Panc1 (cell line): ENCODE measurements around the gene MAPK8IP3. TPM values are rescaled to one million over a fixed set of nuclear protein-coding genes. Genes with fewer than 3 reads are reported as not detected.

Source experiments
- ATAC-seq: fragments of 200-7000 bp; cut with Tn5 transposase; 2 replicates; pipeline ENCODE4 v1.9.1; 2020; ENCODE audit warnings: mild to moderate bottlenecking, moderate library complexity
- BruUV-seq: library from RNA; stranded (reverse); fragments of 400-500 nt; replicated peaks from 2 replicates; lab custom pipeline; 2021; lab: Mats Ljungman, UMichigan
- CTCF ChIA-PET: fragments of 300-600 bp; sonication (Branson Sonifier 250); formaldehyde crosslinking; loops from one replicate; lab custom pipeline; 2022; ENCODE audit warnings: antibody characterized with exemption; lab: Charles Lee
- POLR2A ChIA-PET: fragments of 300-600 bp; sonication (Branson Sonifier 250); formaldehyde crosslinking; loops from one replicate; lab custom pipeline; 2022; ENCODE audit warnings: antibody characterized with exemption; lab: Charles Lee
- DNase-seq: peaks from one replicate; pipeline ENCODE4 v3.0.0-alpha.2; 2010; ENCODE audit warnings: low read depth, low spot score
- H3K27ac ChIP-seq: 2 replicates; pipeline ENCODE4 v1.5.1; 2011; ENCODE audit warnings: mild to moderate bottlenecking, low read length, inconsistent platforms
- H3K27me3 ChIP-seq: fragments of 200-500 bp; sonication (Bioruptor generic); 2 replicates; pipeline ENCODE4 v1.6.0; 2014; ENCODE audit warnings: low read length, inconsistent platforms; ENCODE audit not compliant: control insufficient read depth, insufficient read depth
- H3K36me3 ChIP-seq: fragments of 200-500 bp; sonication (Bioruptor generic); 2 replicates; pipeline ENCODE4 v1.5.1; 2014; ENCODE audit warnings: inconsistent platforms, mild to moderate bottlenecking, low read length, moderate library complexity; ENCODE audit not compliant: control insufficient read depth, insufficient read depth
- H3K4me1 ChIP-seq: 2 replicates; pipeline ENCODE4 v1.5.1; 2011; ENCODE audit warnings: inconsistent platforms, mild to moderate bottlenecking, low read length, moderate library complexity; ENCODE audit not compliant: control insufficient read depth, insufficient read depth
- H3K4me3 ChIP-seq, 2 experiments: 2 replicates each; pipeline ENCODE4 v1.5.1; 2011 to 2012; ENCODE audit warnings: low read depth in 2 of 2, low read length in 2 of 2, mild to moderate bottlenecking in 2 of 2, inconsistent platforms in 1 of 2, moderate library complexity in 1 of 2
- H3K9me3 ChIP-seq: fragments of 200-500 bp; sonication (Bioruptor generic); 2 replicates; pipeline ENCODE4 v1.5.1; 2014; ENCODE audit warnings: low read depth, mild to moderate bottlenecking, inconsistent platforms, low read length, moderate library complexity; ENCODE audit not compliant: control insufficient read depth, insufficient read depth
- CTCF ChIP-seq: fragments of 450-650 bp; IDR thresholded peaks from 2 replicates; pipeline ENCODE4 v1.5.1; 2017; ENCODE audit warnings: mild to moderate bottlenecking
- POLR2AphosphoS5 ChIP-seq: IDR thresholded peaks from 2 replicates; pipeline ENCODE4 v1.6.1; 2012; ENCODE audit warnings: mild to moderate bottlenecking, low read depth, low read length, moderate library complexity
- SIN3A ChIP-seq: IDR thresholded peaks from 2 replicates; pipeline ENCODE4 v1.6.1; 2012; ENCODE audit warnings: low read depth, mild to moderate bottlenecking, low read length, moderate library complexity, borderline replicate concordance; ENCODE audit not compliant: insufficient read depth
- TCF7L2 ChIP-seq: IDR thresholded peaks from 2 replicates; pipeline ENCODE4 v1.6.1; 2011; ENCODE audit warnings: mild to moderate bottlenecking, low read depth, low read length, inconsistent platforms
- in situ Hi-C: cut with HindIII; loops from 2 replicates; pipeline ENCODE4 v1.10.0; 2016; ENCODE audit warnings: low sequenced_read_pairs, low pct_unique_long_range_greater_than_20kb
- intact Hi-C: fragments of 100-400 bp; cut with micrococcal nuclease; formaldehyde crosslinking; loops from one replicate; pipeline ENCODE4 v1.10.0; 2022; ENCODE audit not compliant: unreplicated experiment
- total RNA-seq: library from RNA; stranded (reverse); gene quantifications from one replicate; pipeline ENCODE4 v1.2.1, GENCODE V29; 2021; ENCODE audit not compliant: unreplicated experiment
- TF ChIP-seq, protein P1 (sequence below), 2 experiments: IDR thresholded peaks; 2 replicates each; pipeline ENCODE4 v1.6.1; 2011 to 2012; ENCODE audit warnings: low read depth in 2 of 2, control low read depth in 1 of 2, low read length in 1 of 2, mild to moderate bottlenecking in 1 of 2, moderate library complexity in 1 of 2; ENCODE audit not compliant: insufficient read depth in 1 of 2

Gene MAPK8IP3
- total RNA-seq, 1 experiment from 2014 or later: 108 TPM

DNA sequence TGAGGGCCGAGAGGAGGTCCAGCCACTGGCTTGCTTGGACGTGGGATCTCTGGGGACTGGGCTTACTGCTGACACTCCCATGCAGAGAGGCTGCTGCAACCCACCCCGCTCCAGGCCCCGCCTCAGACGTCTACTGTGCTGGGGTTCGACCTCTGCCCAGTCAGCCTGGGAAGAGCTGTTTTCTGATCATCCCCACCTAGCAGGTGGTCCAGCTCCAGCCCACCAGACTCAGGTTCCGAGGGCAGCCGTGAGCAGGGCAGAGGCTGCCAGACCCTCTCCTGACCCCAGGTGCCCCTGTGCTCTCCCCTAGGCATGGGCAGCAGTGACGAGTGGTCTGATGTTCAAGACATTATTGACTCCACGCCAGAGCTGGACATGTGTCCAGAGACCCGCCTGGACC is 41.9 kb downstream of the MAPK8IP3 start:
- intact Hi-C loops: no loop called here

GRCh38 chr16:1749152-1750117 is 43.4 kb downstream of the MAPK8IP3 start:
- intact Hi-C loops: no loop called here
- H3K4me3 ChIP-seq: no peak overlapping the region
- in situ Hi-C loops: no loop called here
- peaks cover 3% of the 10 kb centered on the region; the same call in 1 of the 2 replicates for H3K36me3 ChIP-seq
- BruUV-seq: no TSS peak
- H3K27me3 ChIP-seq: no peaks in the 10 kb centered on the region
- no peak for ATAC-seq
- ChIA-PET CTCF (interaction anchor here (0.7 kb wide), 3 partner anchors 25 to 44 kb away, joined by 3 to 4 read pairs (median 4); no protein-coding TSS in a partner anchor), POLR2A (no interaction called here)
- H3K4me1 ChIP-seq: no peaks in the 10 kb centered on the region
- TF ChIP-seq, protein P1, sequence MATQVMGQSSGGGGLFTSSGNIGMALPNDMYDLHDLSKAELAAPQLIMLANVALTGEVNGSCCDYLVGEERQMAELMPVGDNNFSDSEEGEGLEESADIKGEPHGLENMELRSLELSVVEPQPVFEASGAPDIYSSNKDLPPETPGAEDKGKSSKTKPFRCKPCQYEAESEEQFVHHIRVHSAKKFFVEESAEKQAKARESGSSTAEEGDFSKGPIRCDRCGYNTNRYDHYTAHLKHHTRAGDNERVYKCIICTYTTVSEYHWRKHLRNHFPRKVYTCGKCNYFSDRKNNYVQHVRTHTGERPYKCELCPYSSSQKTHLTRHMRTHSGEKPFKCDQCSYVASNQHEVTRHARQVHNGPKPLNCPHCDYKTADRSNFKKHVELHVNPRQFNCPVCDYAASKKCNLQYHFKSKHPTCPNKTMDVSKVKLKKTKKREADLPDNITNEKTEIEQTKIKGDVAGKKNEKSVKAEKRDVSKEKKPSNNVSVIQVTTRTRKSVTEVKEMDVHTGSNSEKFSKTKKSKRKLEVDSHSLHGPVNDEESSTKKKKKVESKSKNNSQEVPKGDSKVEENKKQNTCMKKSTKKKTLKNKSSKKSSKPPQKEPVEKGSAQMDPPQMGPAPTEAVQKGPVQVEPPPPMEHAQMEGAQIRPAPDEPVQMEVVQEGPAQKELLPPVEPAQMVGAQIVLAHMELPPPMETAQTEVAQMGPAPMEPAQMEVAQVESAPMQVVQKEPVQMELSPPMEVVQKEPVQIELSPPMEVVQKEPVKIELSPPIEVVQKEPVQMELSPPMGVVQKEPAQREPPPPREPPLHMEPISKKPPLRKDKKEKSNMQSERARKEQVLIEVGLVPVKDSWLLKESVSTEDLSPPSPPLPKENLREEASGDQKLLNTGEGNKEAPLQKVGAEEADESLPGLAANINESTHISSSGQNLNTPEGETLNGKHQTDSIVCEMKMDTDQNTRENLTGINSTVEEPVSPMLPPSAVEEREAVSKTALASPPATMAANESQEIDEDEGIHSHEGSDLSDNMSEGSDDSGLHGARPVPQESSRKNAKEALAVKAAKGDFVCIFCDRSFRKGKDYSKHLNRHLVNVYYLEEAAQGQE (IDR thresholded peaks at IDR 0.05; ENCODE audit: insufficient read depth in 1 of 2, low read depth in 2 of 2, low read length in 1 of 2): no peak
- no peak for TF ChIP-seq TCF7L2
- TF ChIP-seq POLR2AphosphoS5: no peak
- TF ChIP-seq CTCF: no peak
- no peak for TF ChIP-seq SIN3A
- no peak for DNase-seq
- H3K27ac ChIP-seq: no peak overlapping the region
- no peaks in the 10 kb centered on the region for H3K9me3 ChIP-seq

More for the DNA sequence above, 41.9 kb downstream of the MAPK8IP3 start:
- no peaks in the 10 kb centered on the region for H3K4me1 ChIP-seq
- H3K27me3 ChIP-seq: no peaks in the 10 kb centered on the region
- H3K9me3 ChIP-seq: no peaks in the 10 kb centered on the region
- H3K4me3 ChIP-seq: no peak overlapping the region
- H3K27ac ChIP-seq: no peak overlapping the region
- peaks cover 3% of the 10 kb centered on the region; the same call in 1 of the 2 replicates for H3K36me3 ChIP-seq
- no peak for DNase-seq
- ChIA-PET CTCF (no interaction called here), POLR2A (no interaction called here)
- no peak for TF ChIP-seq CTCF
- TF ChIP-seq SIN3A: no peak
- TF ChIP-seq TCF7L2: no peak
- no peak for TF ChIP-seq POLR2AphosphoS5
- TF ChIP-seq, protein P1 (IDR thresholded peaks at IDR 0.05; ENCODE audit: insufficient read depth in 1 of 2, low read depth in 2 of 2, low read length in 1 of 2): no peak
- ATAC-seq: no peak
- BruUV-seq: no TSS peak
- in situ Hi-C loops: no loop called here
